Measurements from ENCODE around the gene OR4C6.

The OR4C6 gene

DNA sequence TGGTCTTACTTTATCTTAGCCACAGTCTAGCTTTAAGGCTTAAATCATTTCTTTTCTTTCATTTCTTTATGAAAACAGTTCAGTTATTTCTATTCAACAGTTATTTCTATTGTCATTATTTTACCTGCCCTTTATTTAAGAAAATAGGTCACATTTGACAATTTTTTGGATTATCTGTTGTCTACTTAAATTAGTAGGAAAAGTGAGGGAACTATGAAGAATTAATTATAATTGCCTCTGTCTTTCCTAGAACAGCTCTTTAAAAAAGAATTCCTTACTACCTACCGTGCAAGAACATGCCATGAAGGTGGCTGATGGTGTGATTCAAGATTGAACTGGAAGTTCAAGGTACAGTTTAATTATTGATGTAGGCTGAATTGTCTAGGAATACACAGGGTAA lies at the start of gene OR4C6:
Gene OR4C6 (plus strand): TSS at position 301 of the 400 bp plus-strand sequence. CDS start 2,966 bp downstream, outside the sequence.
- DNase-seq = no peak

DNA sequence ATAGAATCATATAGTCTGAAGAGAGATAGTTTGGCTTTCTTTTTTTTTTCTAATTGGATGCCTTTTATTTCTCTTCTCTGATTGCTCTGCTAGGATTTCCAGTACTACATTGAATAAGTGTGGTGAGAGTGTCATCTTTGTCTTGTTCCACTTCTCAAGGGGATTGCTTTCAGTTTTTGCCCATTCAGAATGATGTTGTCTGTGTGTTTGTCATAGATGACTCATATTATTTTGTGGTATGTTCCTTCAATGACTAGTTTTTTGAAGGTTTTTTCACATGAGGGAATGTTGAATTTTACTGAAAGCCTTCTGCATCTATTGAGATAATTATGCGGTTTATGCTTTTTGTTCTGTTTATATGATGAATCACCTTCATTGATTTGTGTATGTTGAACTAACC lies 37.5 kb upstream of the OR4C6 start:
- no peak for DNase-seq

DNA sequence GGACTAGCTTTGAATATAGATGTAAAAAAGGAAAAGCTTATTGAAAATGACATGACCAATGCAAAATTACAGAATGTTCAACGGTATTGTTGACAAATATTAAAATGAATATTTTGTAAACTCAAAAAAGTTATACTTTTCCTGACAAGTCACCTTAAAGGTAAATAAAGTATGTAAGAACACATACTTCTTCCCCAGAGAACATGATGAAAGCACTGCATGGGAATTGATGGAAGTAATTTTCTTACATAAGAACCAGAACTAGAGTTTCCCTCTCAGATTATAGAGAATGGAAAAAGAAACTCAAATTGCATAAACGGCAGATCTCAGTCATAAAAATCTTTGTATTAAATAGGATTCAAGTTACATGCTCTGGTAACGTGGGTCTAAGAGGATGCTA lies 27.2 kb upstream of the OR4C6 start, which contains the start of gene OR4P4:
Gene OR4P4 (plus strand): TSS at position 301 of the 400 bp plus-strand sequence.
- DNase-seq = no peak

DNA sequence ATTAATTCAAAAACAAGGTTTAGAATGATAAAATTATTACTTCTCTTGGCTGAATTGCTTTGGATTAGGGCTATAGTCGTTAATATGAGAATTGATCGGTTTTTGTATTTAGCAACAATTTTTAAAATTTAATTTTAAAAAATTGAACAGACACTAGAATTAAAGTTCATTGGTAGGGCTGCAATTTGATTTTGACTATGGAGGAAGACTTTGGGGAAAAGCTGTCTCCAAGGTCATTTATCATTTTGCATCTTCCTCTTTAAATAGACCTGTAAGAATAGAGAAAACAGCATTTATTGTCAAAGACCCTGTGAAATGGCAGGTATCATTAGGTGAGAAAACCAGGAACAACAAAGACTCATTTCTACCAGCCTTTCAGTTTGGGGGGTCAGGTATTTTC lies 14.0 kb upstream of the OR4C6 start, which contains the start of gene OR4S2:
Gene OR4S2 (plus strand): TSS at position 301 of the 400 bp plus-strand sequence. CDS start 2,577 bp downstream, outside the sequence.
- DNase-seq = no peak

DNA sequence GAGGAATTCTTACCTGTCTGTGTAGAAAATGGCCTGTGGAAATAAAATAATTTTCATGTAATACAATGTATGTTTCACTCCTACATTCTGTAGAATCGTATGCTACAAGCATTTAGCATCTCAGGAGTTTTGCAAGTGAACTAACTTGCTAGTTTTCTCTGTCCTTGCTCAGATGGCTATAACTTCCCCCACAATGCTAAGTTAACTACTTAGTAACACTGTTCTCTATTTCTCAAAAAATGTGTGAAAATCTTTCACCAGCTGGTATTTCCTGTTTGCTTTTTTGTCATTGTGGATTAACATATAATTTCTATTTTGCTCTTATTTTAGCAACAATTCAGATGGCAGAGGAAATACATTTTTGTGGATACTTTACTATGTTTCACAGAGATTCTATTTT lies 9.4 kb upstream of the OR4C6 start:
- DNase-seq = no peak

DNA sequence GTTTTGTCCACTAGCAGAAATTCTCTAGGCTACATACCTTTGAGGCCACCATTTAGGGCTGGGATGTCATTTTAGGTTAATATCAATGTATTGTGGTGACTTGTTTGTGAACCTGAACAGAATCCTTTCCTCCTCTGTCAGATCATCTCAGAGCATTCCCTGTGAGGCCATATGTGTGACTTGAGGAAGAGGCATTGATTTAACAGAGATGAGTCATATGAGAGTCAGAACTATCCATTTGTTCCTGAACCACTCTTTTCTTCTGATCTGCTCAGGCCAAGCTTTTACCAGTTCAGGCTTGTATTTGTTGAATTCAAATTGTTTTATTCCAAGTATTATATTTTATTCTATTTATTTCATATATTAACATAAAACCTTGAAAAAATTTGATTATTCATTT lies 6.9 kb upstream of the OR4C6 start:
- DNase-seq = no peak

DNA sequence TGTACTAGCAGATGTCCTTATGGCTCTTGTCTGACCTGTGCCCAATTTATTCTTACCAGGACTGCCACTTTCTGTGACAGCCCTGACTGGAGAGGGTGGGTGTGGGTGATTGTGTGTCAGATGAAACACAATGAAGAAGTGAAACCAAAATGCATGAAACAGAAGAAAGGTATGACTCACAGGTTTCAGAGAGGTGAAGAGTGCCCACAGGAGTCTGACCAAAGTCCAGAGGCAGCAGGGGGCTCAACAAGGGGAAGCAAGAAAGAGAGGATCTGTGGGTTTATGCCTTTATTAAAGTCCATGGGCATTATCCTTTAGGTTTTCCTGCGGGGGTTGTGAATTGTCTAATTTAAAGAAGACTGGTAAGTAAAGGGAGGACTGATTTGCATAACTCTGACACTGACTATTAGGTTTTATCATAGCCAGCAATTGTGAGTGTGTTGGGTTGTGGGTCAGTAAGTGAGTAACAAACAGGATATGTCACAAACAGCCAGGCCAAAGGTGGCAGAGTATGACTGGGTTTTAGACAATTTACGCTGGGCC lies 3.9 kb upstream of the OR4C6 start:
- no peak for DNase-seq

DNA sequence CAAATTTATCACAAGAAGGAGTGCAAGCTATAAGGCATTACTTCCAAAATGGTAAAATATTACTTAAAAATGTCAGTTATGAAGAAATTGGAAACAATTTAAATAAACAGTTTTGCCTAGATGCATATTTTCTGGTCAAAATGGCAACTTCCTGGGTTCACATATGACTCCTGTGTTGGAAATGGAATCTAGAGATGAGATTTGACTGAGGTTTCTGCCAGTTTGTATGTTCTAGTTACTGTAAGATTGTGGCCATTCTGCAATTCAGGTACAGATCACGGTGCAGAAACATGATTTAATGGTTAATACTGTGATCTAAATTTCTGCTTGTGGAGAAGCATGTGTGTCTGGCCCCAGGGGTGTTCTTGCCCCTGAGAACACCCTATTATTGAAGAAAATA lies 3.4 kb upstream of the OR4C6 start:
- no peak for DNase-seq

DNA sequence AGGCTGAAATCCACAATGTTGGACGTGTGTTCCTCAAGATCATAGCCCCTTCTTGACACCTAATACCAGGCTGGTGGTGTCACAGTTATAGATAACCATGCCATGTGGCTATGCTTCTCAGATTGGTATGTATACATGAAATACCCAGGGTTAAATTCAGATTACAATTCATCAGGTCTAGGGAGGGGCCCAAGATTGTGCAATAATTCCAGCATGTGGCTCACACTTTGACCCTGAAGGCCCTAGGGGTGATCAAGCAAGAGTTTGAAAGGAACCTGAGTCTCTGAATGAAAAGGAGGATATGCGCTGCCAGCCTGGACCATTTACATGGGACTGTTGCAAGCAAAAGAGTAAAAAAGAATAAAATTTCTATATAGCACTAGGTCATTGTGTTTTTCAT lies 7.4 kb downstream of the OR4C6 start:
- no peak for DNase-seq

DNA sequence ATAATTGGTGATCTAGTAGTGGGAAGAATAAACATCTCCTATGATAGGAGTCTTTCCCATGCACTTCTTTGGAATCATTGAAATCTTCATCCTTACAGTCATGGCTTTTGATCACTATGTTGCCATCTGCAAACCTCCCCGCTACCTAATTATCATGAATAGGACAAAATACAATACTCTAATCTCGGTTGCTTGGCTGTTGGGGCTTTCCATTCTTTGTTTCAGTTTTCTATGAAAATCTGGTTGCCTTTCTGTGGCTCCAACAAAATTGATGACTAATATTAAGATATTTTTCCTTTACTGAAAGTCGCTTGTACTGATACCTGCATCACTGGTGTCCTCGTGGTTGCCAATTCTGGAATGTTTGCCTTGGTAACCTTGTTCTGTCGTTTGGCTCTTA lies 11.9 kb downstream of the OR4C6 start:
- no peak for DNase-seq

DNA sequence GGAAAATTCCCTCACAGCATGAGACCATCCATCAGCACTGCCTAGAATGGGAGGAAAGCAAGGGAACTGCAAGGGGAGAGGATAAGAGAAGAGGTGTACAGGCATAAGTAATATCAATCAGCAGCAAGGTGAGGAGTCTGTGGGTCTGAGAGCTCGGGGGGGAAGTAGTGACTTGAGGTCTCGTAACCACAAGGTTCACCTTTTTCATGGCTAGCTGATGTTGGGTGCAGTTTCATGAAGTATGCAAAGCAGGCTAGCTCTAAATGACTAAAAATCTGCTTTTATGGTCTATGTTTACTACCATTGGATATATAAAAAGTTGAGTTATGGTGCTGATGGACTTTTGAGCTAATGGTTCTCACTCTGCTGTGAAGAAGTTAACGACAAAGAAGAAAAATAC lies 35.8 kb downstream of the OR4C6 start:
- no peak for DNase-seq

DNA sequence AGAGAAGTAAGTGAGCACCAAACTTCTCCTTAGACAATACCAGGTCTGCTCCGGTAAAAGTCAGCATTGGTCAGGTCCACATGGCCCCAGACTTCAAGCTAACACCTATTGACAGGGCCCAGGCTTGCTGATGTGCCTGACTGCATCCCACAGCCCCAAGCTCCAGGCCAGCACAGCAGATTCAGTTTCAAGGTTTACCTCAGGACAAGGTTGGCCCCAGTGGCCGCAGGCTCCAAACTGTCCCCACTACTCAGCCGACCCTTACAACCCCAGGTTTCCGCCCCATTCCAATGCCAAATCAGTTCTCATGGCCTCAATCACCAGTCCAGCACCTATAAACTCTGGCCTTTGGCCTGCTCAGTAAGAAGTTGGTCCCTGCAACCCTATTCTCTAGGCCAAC lies 39.4 kb downstream of the OR4C6 start:
- DNase-seq = no peak

DNA sequence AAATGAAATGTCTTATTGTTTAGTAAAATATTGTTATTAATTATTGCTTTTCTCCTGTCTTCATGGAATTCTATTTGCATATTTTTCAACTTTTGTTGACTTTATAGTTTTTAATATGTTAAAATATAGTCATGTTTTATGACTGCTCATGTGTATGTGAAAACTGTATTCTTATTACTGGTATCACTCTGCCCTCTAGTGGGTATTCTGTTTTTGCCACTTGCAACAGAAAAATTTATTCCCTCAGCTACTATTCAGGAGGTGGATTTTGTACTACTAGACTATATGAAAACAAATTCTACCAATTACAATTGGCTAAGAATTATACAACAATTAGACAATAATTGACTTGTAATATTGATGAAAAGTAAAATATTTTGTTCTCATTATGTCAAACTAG lies 45.0 kb downstream of the OR4C6 start:
- no peak for DNase-seq

DNA sequence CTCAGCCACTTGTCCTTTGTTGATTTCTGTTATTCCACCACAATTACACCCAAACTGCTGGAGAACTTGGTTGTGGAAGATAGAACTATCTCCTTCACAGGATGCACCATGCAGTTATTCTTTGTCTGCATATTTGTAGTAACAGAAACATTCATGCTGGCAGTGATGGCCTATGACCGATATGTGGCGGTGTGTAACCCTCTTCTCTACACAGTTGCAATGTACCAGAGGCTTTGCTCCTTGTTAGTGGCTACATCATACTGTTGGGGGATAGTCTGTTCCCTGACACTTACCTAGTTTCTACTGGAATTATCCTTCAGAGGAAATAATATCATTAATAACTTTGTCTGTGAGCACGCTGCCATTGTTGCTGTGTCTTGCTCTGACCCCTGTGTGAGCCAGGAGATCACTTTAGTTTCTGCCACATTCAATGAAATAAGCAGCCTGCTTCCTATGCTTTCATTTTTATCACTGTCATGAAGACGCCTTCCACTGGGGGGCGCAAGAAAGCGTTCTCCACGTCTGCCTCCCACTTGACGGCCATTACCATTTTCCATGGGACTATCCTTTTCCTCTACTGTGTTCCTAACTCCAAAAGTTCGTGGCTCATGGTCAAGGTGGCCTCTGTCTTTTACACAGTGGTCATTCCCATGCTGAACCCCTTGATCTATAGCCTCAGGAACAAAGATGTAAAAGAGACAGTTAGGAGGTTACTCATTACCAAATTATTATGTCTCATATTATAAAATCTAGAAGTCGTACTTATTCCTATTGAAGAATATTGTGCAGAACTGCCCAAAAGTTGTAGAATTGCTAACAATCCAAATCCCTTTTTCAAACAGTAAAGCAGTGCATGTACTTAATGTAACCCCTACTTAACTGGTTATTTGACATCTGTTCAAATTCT lies 53.2 kb downstream of the OR4C6 start:
- no peak for DNase-seq
